ENCODE measurements around the gene VEGFB.
"Not testable (repeated sequence)": the region's sequence is repeated elsewhere in the genome, so short reads cannot be mapped to it uniquely, and the experiment has no call there.

VEGFB gene

DNA sequence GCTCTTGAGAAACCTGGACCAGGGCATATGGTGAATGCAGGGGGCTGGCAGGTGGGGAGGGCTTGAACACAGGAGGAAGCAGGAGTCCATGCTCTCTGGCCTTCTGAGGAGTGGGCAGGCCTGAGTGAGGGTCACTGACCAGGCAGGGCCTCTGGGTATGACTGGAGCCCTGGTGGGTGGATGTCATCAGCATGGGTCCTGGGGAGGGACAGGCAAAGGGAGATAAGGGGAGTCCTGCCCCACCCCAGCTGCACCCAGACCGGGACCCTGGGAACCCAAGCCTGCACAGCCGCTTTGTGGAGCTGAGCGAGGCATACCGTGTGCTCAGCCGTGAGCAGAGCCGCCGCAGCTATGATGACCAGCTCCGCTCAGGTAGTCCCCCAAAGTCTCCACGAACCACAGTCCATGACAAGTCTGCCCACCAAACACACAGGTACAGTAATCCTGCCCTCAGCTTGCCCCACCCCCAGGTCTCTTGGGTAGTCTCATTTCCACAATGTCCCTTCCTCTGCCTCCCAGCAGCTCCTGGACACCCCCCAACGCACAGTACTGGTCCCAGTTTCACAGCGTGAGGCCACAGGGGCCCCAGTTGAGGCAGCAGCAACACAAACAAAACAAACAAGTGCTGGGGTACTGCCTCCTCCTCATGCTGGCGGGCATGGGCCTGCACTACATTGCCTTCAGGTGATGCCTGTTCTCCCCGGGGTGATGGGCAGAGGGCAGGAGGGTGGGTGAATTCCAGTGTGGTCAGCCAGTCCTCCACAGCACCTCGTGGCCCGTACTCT lies 2.0 kb upstream of the VEGFB start:
- no peak for DNase-seq

DNA sequence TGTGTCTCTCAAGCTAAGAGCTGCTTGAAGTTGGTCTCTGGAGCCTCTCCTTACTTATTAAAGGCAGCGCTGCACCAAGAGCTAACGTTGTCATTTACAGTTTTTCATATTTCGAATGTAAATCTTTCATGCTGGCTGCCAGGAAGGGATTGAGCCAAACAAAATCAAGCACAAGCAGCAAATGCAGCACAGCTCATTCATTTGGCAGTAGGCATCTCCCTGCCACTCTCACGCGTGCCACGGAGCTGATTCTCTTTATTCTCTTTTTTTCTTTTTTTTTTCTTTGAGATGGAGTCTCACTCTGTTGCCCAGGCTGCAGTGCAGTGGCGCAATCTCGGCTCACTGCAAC lies 1.4 kb upstream of the VEGFB start:
- no peak for DNase-seq

DNA sequence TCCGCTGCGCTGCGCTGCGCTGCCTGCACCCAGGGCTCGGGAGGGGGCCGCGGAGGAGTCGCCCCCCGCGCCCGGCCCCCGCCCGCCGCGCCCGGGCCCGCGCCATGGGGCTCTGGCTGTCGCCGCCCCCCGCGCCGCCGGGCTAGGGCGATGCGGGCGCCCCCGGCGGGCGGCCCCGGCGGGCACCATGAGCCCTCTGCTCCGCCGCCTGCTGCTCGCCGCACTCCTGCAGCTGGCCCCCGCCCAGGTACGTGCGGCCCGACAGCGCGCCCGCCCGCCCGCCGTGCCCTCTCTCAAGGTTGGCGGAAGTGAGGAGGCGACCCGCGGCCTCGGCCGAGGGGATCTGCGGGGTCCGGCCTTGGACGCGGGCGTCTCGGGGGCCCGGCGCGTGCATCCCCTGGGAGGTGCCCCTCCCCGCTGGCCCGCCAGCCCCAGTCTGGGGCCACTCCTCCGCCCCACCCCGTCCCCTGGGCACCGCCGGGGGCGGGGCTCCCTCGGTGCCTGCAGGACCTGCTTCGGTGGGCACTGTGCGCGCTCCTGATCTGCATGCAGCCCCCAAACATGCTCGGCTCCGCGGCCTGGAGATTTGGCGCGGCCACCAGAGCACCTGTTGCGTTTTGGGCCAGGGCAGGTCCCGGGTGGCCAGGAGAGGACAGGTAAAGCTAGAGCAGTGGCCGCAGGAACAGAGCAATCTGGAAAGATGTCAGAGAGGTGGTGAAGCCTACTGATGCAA lies 429 bp downstream of the VEGFB start:
- DNase-seq, result no peak

DNA sequence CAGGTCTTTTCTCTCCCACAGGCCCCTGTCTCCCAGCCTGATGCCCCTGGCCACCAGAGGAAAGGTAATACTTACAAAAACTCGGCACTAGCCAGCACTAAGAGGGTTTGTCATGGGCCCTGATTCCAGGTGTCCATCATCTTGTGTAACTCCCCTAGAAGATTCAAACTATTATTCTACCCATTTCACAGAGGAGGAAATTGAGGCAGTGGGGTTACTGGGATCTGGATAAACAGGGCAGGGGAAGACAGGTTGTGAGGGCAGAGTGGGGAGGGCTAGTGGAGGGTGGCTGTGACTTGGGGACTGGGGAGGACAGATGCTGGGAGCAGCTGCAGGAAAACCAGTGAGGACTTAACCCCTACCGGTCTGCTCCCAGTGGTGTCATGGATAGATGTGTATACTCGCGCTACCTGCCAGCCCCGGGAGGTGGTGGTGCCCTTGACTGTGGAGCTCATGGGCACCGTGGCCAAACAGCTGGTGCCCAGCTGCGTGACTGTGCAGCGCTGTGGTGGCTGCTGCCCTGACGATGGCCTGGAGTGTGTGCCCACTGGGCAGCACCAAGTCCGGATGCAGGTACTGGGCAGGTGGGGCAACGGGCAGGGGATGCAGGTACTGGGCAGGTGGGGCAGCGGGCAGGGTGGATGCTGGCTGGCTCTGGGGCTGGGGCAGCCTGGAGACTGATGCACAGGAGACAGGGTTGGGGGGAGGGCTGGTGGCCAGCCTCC lies 1.2 kb downstream of the VEGFB start:
- no peak for DNase-seq

DNA sequence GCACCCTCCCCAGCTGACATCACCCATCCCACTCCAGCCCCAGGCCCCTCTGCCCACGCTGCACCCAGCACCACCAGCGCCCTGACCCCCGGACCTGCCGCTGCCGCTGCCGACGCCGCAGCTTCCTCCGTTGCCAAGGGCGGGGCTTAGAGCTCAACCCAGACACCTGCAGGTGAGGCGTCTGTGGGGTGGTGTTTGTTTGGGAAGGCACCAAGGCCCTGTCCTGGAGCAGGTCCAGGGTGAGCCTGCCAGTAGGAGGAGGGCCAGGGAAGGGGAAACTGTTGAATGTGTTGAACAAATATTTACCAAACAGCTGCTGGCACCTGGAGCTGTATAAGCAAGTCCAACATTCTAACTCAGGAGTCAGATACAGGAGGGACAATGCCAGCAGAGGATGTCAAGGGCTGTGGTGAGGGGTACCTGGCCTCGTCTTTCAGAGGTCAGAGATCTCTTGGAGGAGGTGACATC lies 3.1 kb downstream of the VEGFB start:
- DNase-seq, result no peak

DNA sequence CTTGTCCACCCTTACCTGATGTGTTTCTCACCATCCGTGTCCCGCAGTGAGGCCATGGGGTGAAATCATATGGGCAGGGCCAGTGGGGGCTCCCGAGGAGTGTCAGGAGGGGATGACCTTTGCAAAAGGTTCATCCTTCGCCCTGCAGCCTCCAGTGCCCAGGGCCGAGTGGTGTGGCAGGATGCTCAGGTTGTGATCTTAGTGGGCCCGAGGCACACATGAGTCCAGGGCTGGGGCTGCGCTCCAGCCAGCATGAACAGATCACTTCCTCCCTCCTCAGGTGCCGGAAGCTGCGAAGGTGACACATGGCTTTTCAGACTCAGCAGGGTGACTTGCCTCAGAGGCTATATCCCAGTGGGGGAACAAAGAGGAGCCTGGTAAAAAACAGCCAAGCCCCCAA lies 3.7 kb downstream of the VEGFB start:
- no peak for DNase-seq

DNA sequence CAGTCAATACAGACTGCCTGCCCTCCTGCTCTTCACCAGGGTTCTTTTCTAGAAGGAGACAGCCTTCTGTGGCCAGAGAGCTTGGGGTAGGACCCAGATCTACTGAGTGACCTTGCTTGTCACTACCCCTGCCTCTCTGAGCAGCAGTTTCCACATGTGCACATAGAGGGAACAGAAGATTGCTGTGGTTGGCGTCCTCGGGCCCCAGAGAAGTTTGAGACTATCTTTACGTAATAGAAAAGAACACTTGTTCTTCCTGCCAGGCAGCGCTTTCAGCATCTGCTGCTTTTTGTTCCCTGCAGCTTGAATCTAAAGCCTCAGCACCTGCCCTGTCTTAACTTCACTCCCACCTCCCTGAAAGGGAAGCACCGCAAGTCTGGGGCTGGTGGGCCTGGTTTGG lies 4.6 kb downstream of the VEGFB start:
- no peak for DNase-seq

DNA sequence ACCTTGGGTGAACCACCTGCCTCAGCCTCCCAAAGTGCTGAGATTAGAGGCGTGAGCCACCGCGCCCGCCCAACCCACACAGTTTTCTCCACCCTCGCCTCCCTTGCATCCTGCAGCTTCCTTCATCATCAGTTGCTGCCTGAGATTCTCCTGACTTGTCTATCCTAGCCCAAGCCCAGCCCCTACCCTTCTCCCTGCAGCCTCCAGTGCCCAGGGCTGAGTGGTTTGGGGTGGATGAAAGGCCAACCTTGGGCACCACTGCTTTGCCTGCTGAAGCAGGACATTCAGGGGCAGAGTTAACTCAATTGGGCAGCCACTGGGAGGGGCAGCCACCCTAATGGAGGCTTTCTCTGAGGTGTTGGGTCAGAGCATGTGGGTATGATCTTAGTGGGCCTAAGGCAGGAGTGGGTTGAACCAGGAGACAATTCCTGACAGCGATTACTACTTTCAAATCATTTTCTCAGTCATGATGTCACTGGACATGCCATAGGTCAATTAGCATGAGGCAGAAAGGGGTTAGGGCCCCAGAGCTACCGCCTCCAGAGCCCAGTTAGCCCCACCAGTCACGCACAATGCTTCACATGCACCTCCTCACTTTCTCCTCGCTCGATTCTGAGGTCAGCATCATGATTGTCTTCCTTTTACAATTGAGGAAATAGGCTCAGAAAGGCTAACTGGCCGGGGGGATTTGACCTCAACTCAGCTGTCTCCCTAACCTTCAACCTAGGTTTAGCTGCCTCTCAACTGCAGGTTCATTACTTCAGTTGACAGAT lies 5.5 kb downstream of the VEGFB start:
- DNase-seq, result no peak

DNA sequence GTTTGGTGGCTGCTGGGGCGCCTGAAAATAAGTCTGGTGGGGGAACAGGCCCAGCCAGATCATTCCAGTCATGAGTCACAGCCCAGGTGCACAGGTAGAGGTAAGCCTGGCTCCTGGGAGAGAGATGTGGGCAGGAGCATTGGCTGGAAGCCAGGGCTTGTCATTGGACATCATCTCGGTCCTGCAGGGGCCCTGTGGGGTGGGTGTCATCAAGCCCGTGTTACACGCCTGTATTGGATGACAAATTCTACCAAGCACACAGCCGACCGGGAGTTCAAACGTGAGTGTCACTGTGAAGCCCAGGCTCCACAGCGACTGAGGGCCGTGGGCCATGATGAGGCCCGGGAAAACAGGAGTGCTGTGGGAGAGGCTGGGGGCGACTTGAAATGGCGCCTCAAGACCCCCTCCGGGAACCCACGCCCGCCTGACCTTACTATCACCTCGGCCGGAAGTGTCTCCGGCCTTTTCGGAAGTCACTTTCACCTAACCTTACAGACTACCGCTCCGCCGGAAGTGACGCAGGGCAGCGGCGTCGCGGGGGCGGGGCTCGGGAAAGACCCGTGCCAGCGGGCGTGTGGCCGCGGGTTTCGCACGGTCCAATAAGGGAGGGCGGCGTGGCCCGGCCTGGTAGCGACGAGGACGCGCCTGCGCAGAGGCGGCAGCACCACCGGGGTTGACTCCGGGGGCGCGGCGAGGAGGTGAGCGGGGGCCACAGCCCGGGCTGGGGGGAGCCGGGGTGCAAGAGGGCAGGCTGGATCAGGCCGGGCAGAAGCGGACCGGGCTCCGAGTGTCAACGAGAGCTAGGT lies 6.3 kb downstream of the VEGFB start, which contains the start of gene FKBP2:
Gene FKBP2, plus strand, starts transcription at position 661 of the 806 bp plus-strand sequence. CDS start 1,293 bp downstream, outside the sequence.
- DNase-seq, result peak; percentile 94

DNA sequence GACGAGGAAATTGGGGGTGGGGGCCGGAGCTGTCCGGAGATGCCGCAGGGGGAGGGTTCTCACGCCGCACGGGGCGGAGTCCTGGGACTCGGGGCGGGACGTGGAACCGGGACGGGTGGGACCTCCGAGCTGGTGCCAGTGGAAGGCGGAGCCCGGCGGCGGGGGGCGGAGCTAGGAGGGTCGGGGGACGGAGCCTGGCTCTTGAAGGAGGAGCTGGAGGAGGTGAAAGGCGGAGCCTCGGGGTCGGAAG lies 6.8 kb downstream of the VEGFB start:
- DNase-seq, result peak; percentile 99

DNA sequence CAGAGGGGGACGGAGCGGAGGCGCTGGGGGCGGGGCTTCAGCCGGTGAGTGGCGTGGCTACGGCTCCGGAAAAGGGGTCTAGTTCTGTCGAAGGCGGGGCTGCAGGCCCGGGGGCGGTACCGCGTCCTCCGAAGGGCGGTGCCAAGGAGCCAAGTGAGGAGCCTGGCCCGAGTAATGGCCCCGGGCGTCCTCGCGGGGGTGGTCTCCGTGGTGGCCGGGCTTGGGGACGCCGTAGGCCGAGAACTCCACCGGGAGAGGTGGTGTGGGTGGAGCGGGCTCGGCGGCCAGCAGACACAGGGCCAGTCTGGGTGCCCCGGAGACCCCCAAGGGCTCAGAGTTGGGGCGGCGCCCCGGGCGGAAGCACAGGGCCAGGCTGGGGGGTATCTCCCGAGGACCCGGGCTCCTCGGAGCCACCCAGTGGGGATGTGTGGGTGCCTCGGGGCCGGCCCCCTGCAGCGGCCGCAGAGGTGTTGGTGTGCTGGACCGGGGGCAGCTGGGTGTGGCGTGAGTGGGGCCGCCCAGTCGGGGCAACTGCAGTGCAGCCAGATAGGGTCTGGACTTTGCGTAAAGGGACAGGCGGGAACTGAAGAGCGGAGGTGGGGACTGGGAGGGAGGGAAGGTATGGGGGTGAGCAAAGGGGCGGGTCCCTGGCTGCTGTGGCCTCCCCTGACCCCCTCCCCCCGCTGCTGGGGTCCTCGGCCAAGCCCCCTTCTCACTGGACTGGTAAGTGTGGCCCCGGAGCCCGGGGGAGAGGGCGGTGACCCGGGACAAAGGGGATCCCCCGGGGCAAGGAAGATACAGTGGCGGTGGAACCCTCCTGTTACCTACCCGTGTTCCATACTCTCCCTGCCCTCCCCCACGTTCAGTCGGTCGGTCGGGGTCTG lies 7.3 kb downstream of the VEGFB start:
- DNase-seq, result peak; percentile 20

DNA sequence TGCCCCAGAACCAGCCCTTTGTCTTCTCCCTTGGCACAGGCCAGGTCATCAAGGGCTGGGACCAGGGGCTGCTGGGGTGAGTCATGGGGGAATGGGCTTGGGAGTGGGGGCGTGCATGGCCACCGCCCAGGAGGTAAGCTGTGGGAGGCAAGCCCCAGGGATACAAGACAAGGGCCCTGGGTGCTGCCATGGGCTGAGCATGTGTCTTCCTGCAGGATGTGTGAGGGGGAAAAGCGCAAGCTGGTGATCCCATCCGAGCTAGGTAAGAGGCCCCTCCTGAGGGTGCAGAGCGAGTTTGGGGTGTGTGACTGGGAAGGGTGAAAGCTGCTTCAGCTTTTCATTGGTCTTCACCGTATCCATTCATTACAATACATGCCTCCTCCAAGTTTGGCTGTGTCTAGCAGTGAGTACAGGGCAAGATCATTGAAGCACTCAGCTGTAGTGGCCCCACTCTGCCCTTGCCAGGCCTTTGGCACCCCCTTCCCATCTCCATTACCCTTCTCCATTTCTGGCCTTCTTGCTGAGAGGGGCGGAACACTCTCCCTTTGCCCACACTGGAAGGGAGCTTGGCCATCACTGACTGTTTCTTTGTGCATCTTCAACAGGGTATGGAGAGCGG lies 9.0 kb downstream of the VEGFB start:
- no peak for DNase-seq

DNA sequence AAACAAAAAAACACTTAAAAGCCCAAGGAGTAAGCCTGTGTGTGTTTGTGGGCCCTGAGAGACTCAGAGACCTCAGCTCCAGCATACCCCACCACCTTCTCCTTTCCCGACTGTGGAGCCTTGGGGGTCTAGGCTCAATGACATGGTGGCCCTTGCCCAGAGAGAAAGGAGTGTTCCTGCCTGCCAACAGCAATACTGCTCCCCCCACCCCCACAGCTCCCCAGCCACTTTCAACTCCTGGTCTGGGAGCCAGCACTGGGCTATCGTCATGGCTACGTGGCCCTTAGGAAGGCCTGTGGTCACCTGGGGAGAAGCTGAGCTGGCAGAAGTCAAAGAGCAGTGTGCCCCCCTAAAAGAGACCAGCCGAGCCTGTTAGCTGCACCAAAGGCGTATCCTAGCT lies 9.7 kb downstream of the VEGFB start:
- no peak for DNase-seq

DNA sequence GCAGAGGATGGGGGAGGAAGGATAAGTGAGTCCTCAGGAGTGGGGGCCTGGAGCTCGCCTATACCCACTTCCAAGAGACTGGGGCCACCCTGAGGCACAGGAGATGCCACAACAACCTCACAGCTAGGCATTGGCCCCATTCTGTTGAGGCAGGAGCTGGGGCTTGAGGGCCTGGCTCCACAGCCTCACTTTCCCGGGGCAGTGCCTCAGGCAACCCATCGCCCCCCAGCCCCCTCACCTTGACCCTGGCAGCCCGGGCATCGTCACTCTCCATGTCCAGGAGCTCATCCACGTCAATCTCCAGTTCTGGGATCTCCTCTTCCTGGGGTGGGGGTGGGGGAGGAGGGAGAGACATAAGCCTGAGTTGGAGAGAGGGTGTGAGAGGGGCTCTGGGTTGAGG lies 10.6 kb downstream of the VEGFB start:
- DNase-seq, result no peak

DNA sequence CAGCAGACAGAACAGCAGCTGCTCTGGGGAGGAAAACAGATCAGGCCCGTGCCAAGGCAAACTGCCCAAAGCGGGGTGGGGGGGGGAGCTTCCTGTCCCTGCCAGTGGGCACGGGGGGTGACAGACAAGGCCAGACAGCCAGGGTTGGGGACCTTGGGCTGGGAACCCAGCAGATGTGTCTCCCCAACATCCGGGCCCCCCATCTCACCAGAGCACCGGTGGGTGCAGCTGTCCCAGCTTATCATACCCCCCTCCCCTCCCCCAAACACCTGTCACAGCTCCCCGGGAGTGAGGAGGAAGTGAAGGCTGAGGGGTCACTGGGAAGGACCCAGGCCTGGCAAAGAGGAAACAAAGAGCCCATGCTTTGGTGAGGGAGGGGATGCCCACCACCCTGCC lies 11.0 kb downstream of the VEGFB start:
- no peak for DNase-seq

DNA sequence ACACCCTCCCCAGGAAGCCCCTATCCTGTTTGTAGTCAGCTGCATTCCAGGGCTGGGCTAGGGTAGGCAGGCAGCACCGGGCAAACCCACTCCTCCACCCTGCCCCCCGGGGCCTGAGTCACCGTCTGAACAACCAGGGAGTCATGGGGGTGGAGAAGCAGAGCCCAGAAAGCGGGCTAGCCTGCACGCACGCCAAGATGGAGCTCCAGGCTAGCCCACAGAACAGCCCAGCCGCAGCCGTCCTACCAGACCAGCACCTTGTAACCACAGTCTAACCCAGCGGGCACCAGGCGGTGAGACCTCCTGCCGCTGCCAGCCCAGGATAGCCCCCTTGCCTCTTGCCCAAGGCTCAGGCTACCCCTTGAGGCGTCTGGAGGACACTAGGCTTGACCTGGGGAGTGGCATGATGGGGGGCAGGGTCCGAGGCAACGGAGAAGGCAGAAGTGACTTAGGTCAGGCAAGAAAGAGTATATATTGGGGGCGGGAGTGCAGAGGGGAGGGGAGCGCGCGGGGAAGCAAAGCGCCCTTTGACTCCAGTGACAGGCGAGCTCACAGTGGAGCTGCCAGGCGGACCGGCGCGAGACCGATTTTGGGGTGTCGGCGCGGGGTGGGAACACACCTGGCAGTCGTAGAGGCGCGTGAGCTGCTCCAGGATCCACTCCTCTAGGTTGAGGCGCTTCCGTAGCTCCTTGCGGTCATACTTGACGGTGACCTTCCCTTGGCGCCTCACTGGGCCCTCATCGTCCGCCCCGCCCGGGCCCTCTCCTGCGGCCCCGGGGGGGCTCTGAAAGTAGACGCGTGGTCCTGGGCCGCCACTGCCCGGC lies 11.6 kb downstream of the VEGFB start:
- peak; percentile 90 for DNase-seq

DNA sequence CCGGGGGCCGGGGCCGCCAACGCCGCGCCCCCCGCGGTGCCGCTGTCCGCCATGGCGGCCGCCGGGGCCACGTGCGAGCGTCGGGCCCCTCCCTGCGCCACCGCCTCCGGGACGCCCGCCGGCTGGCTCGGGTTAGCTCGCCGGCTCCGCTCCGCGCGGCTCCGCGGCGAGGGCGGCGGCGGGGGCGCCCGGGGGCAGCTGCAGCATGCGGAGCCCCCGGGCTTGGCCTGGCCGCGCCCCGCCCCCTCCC lies 12.2 kb downstream of the VEGFB start:
- not testable (repeated sequence) for DNase-seq

DNA sequence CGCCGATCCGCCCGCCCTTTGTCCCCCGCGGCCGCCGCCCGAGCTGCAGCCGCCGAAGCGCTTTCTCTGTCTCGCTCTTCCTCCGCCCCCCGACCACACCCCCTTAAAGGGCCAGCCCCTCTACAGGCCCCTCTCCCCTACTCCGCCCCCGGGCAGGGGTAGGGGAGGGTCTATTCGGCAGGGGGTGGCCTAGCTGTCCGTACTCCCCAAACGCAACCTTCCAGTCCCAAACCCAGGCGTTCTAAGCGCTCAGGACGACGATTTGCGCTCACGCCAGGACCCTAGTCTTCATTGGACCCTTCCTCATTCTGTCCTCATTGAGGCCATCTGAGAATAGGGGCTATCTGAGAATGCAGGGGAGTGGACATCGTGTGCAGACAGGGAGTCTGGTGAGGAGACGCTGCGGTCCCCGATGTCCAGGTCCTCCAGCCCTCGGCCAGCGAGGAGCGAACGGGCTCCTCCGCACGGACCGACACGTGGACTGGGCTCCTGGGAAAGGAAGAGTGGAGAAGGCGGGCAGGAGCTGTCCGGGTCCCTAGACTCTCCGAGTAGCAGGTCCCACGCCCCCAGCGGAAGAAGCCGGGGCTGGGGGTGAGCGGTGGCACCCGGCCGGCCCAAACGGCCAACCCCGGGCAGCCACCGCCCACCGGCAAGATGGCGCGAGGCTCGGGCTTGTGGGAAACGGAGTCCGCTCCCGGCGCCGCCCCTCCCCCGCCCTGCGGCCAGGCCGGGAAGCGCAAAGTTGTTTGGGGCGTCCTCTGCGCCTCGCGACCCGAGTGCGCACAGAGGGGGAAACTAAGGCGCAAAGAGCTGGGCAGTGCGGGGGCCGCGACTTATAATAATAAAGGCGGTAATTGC lies 12.7 kb downstream of the VEGFB start, which contains the start of gene PPP1R14B:
Gene PPP1R14B, minus strand, starts transcription at position 73 of the 858 bp plus-strand sequence. CDS start 270 bp downstream, outside the sequence.
- peak; percentile 88 for DNase-seq

All from HCEC 1CT (cell line).